Activated gamma-delta T cell (primary cell): ENCODE data around the gene AMTN.
"Not testable (repeated sequence)": the region's sequence is repeated elsewhere in the genome, so short reads cannot be mapped to it uniquely, and the experiment has no call there.

Experiments used
- DNase-seq: peaks from one replicate; lab custom pipeline; 2025; lab: John Stamatoyannopoulos, UW
- total RNA-seq, 2 donors: gene quantifications; one replicate each; lab custom pipeline; 2026; lab: John Stamatoyannopoulos, UW

AMTN gene
- 0 reads per million in 2 donors for total RNA-seq

- DNase-seq: no peak
These were observed at the start of gene AMTN for GRCh38 chr4:70518269-70518668. AMTN (plus strand) TSS chr4:70518569; CDS start chr4:70518778, 209 bp downstream.

- no peak for DNase-seq
These were observed 46.5 kb upstream of the AMTN start, which contains the start of gene MUC7 for GRCh38 chr4:70471897-70472296. MUC7 (plus strand) TSS chr4:70472197; CDS start chr4:70474022, 1,825 bp downstream.

- DNase-seq: no peak
These were observed 44.7 kb upstream of the AMTN start for GRCh38 chr4:70473679-70474078.

GRCh38 chr4:70488748-70489147, 29.6 kb upstream of the AMTN start:
- no peak for DNase-seq

GRCh38 chr4:70496231-70496630, 22.1 kb upstream of the AMTN start:
- DNase-seq: no peak

- DNase-seq: not testable (repeated sequence)
These were observed 16.5 kb upstream of the AMTN start for GRCh38 chr4:70501838-70502237.

GRCh38 chr4:70504733-70505132, 13.6 kb upstream of the AMTN start:
- no peak for DNase-seq

GRCh38 chr4:70505151-70505748, 13.1 kb upstream of the AMTN start:
- no peak for DNase-seq

- no peak for DNase-seq
These were observed 9.6 kb upstream of the AMTN start for GRCh38 chr4:70508801-70509200.

- no peak for DNase-seq
These were observed 7.0 kb upstream of the AMTN start for GRCh38 chr4:70511365-70511764.

GRCh38 chr4:70515367-70516250, 2.8 kb upstream of the AMTN start:
- no peak for DNase-seq

GRCh38 chr4:70518716-70519115, 347 bp downstream of the AMTN start:
- no peak for DNase-seq

- no peak for DNase-seq
These were observed 4.3 kb downstream of the AMTN start for GRCh38 chr4:70522626-70523025.

- no peak for DNase-seq
These were observed 12.6 kb downstream of the AMTN start for GRCh38 chr4:70530997-70531396.

- DNase-seq: no peak
These were observed 13.6 kb downstream of the AMTN start for GRCh38 chr4:70531981-70532380.

GRCh38 chr4:70533211-70533610, 14.8 kb downstream of the AMTN start:
- no peak for DNase-seq

- no peak for DNase-seq
These were observed 15.4 kb downstream of the AMTN start for GRCh38 chr4:70533791-70534190.

GRCh38 chr4:70534886-70535285, 16.5 kb downstream of the AMTN start:
- DNase-seq: not testable (repeated sequence)

GRCh38 chr4:70538869-70539268, 20.5 kb downstream of the AMTN start:
- DNase-seq: no peak

GRCh38 chr4:70544279-70544868, 26.0 kb downstream of the AMTN start:
- DNase-seq: no peak

- no peak for DNase-seq
These were observed 38.5 kb downstream of the AMTN start for GRCh38 chr4:70556856-70557255.

- DNase-seq: no peak
These were observed 41.0 kb downstream of the AMTN start for GRCh38 chr4:70559211-70559830.
